Naive thymus-derived CD4-positive, alpha-beta T cell (primary cell): ENCODE data around the gene ACSF3. TPM values are rescaled to one million over a fixed set of nuclear protein-coding genes. Genes with fewer than 3 reads are reported as not detected.
"Not testable (repeated sequence)": the region's sequence is repeated elsewhere in the genome, so short reads cannot be mapped to it uniquely, and the experiment has no call there.

Experiments
- ATAC-seq: fragments of 150-1000 bp; cut with Tn5 transposase; 2 replicates; pipeline ENCODE4 v1.10.0; 2021; ENCODE audit warnings: mild to moderate bottlenecking, moderate library complexity
- CTCF ChIA-PET: fragments of 350-600 bp; sonication (Branson Sonifier 250); formaldehyde crosslinking; loops from one replicate; lab custom pipeline; 2021; ENCODE audit warnings: antibody characterized with exemption; lab: Charles Lee
- POLR2A ChIA-PET: fragments of 350-600 bp; sonication (Branson Sonifier 250); formaldehyde crosslinking; loops from one replicate; lab custom pipeline; 2021; ENCODE audit warnings: antibody characterized with exemption, inconsistent platforms; lab: Charles Lee
- DNase-seq, 9 donors: peaks; one replicate each; pipeline versions ENCODE4 v3.0.0 to v3.0.0-alpha.2; 2020 to 2022; ENCODE audit warnings: mixed read lengths in 1 of 9
- H3K27ac ChIP-seq: one replicate; pipeline ENCODE4 v1.7.0; 2013; ENCODE audit warnings: mild to moderate bottlenecking, low read depth, low read length, moderate library complexity
- H3K27me3 ChIP-seq, 2 donors: one replicate each; pipeline ENCODE4 v1.7.0; 2013; ENCODE audit warnings: low read length in 2 of 2, mild to moderate bottlenecking in 2 of 2, moderate library complexity in 2 of 2; ENCODE audit not compliant: control insufficient read depth in 2 of 2, insufficient read depth in 2 of 2
- H3K36me3 ChIP-seq, 3 experiments: 1 replicate in 2 of 3; 2 replicates in 1 of 3; pipeline ENCODE4 v1.7.0; 2013; ENCODE audit warnings: low read length in 3 of 3, mild to moderate bottlenecking in 3 of 3, moderate library complexity in 1 of 3; ENCODE audit not compliant: insufficient read depth in 3 of 3, control insufficient read depth in 2 of 3
- H3K4me1 ChIP-seq, 2 donors: one replicate each; pipeline ENCODE4 v1.7.0; 2013; ENCODE audit warnings: low read length in 2 of 2, mild to moderate bottlenecking in 2 of 2, moderate library complexity in 1 of 2; ENCODE audit not compliant: control insufficient read depth in 2 of 2, insufficient read depth in 2 of 2
- H3K4me3 ChIP-seq: 2 replicates; pipeline ENCODE4 v1.7.0; 2013; ENCODE audit warnings: mild to moderate bottlenecking, low read length
- H3K9me3 ChIP-seq, 3 experiments: 1 replicate in 2 of 3; 2 replicates in 1 of 3; pipeline ENCODE4 v1.7.0; 2013; ENCODE audit warnings: low read length in 3 of 3; ENCODE audit not compliant: control insufficient read depth in 2 of 3
- H3K27ac Mint-ChIP-seq, 9 donors: one replicate each; pipeline ENCODE4 v1.8.0; 2020 to 2022; ENCODE audit warnings: mixed read lengths in 9 of 9, mild to moderate bottlenecking in 8 of 9, moderate library complexity in 5 of 9, inconsistent platforms in 2 of 9
- H3K27me3 Mint-ChIP-seq, 5 donors: one replicate each; pipeline ENCODE4 v1.8.0; 2021 to 2022; ENCODE audit warnings: mixed read lengths in 5 of 5, mild to moderate bottlenecking in 1 of 5
- H3K36me3 Mint-ChIP-seq, 5 donors: one replicate each; pipeline ENCODE4 v1.8.0; 2020 to 2022; ENCODE audit warnings: mixed read lengths in 5 of 5, mild to moderate bottlenecking in 3 of 5, inconsistent platforms in 1 of 5
- H3K4me1 Mint-ChIP-seq, 7 donors: one replicate each; pipeline ENCODE4 v1.8.0; 2020 to 2022; ENCODE audit warnings: mixed read lengths in 7 of 7, mild to moderate bottlenecking in 3 of 7, inconsistent platforms in 1 of 7
- H3K4me3 Mint-ChIP-seq, 10 donors: one replicate each; pipeline ENCODE4 v1.8.0; 2020 to 2022; ENCODE audit warnings: mild to moderate bottlenecking in 10 of 10, mixed read lengths in 10 of 10, moderate library complexity in 6 of 10, inconsistent platforms in 2 of 10
- H3K9me3 Mint-ChIP-seq, 11 donors: one replicate each; pipeline ENCODE4 v1.8.0; 2020 to 2022; ENCODE audit warnings: mixed read lengths in 11 of 11, mild to moderate bottlenecking in 4 of 11, inconsistent platforms in 1 of 11, moderate library complexity in 1 of 11
- intact Hi-C, 2 donors: fragments of 100-400 bp; cut with micrococcal nuclease; formaldehyde crosslinking; loops; one replicate each; pipeline ENCODE4 v1.15.1; 2023
- polyA plus RNA-seq, 2 donors: library from polyadenylated mRNA; unstranded; fragments of 300-500 nt; fragmentation: Illumina TruSeq; gene quantifications; one replicate each; pipeline ENCODE4 v1.2.3, GENCODE V29; 2021
- total RNA-seq, 6 experiments: library from RNA in 5 of 6; stranded (reverse) in 5 of 6; gene quantifications; 1 replicate in 5 of 6; 2 replicates in 1 of 6; pipeline ENCODE4 v1.2.3 and lab custom pipeline; 2021 to 2026

ACSF3 gene
- total and polyA plus RNA-seq, 7 experiments from 2014 or later = 26.2 to 84.1 (median 68.5) TPM

DNA sequence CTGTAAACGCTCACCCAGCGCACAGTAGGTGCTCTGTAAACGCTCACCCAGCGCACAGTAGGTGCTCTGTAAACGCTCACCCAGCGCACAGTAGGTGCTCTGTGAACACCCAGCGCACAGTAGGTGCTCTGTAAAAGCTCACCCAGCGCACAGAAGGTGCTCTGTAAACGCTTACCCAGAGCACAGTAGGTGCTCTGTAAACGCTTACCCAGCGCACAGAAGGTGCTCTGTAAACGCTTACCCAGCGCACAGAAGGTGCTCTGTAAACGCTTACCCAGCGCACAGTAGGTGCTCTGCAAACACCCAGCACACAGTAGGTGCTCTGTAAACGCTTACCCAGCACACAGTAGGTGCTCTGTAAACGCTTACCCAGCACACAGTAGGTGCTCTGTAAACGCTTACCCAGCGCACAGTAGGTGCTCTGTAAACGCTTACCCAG lies 93.0 kb downstream of the ACSF3 start:
- H3K4me3 Mint-ChIP-seq, H3K27me3 Mint-ChIP-seq, H3K36me3 ChIP-seq, H3K4me3 ChIP-seq, H3K4me1 ChIP-seq, H3K27ac Mint-ChIP-seq, ATAC-seq, H3K36me3 Mint-ChIP-seq, POLR2A ChIA-PET, H3K27me3 ChIP-seq, intact Hi-C loops, CTCF ChIA-PET, H3K27ac ChIP-seq, H3K9me3 ChIP-seq: not testable (repeated sequence)
- H3K4me1 Mint-ChIP-seq = peaks cover 0 to 18% (median 6%) of the 10 kb centered on the region in 7 donors
- peaks cover 0 to 12% (median 0%) of the 10 kb centered on the region in 11 donors for H3K9me3 Mint-ChIP-seq
- DNase-seq = peak in 1 of 9 donors; percentile 11

DNA sequence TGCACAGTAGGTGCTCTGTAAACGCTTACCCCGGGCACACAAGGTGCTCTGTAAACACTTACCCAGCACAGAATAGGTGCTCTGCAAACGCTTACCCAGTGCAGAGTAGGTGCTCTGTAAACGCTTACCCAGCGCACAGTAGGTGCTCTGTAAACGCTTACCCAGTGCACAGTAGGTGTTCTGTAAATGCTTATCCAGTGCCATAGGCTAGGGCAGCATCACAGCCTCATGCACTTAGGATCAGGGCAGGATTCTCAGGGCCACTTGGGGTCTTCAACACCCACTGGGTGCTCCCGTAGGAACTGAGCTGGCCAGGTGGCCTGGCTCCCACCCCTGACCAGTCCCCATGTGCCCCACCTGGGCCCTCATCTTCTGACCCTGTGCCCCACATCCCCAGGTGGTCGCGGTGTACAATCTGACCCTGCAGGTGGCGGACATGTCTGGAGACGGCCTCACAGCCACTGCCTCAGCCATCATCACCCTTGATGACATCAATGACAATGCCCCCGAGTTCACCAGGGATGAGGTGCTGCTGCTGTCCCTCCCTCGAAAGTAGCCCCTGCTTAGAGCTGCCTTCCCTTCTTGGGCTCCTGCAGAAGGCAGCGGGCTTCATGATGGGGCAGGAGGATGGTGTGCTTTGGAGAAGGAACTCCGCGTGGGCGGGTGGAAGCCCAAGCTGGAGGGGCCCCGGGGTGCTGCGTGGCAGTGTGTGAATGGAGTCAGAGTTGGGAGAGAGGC lies 93.5 kb downstream of the ACSF3 start:
- ATAC-seq = peak; percentile 62
- Histone ChIP-seq H3K4me1 (no peaks in the 10 kb centered on the region), H3K27me3 (no peaks in the 10 kb centered on the region), H3K4me3 (no peak overlapping the region), H3K27ac (no peak overlapping the region), H3K9me3 (no peaks in the 10 kb centered on the region), H3K36me3 (no peaks in the 10 kb centered on the region)
- Mint-ChIP-seq H3K9me3 (peaks cover 0 to 12% (median 0%) of the 10 kb centered on the region in 11 donors), H3K27ac (peak overlapping the region in 8 of 9 donors; percentile 26 to 91 (median 77)), H3K36me3 (no peaks in the 10 kb centered on the region), H3K27me3 (peaks cover 0 to 3% (median 0%) of the 10 kb centered on the region in 5 donors), H3K4me3 (peak overlapping the region in 3 of 10 donors; percentile 14 to 59 (median 15)), H3K4me1 (peaks cover 0 to 16% (median 6%) of the 10 kb centered on the region in 7 donors)
- ChIA-PET CTCF (no interaction called here), POLR2A (no interaction called here)
- peak in 6 of 9 donors; percentile 40 to 62 (median 53) for DNase-seq
- intact Hi-C loops = no loop called here

DNA sequence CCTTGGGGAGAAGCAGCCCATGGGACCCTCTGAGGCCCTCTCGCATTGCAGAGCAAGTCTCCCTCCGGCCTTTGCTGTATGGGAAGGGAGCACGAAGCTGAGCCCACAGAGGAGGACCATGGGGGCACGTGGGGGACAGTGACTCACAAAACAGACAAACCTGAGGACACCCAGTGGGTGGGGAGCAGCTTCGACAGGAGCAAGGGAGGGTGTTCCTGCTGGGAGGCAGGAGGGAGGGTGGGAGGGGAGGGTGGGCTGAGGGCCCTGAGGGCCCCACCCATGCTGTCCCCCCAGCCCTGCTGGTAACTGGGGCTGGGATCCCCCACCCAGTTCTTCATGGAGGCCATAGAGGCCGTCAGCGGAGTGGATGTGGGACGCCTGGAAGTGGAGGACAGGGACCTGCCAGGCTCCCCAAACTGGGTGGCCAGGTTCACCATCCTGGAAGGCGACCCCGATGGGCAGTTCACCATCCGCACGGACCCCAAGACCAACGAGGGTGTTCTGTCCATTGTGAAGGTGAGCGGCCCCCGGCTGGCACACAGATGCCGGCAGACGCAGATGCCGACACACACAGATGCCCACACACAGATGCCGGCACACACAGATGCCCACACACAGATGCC lies 94.2 kb downstream of the ACSF3 start:
- Mint-ChIP-seq H3K4me1 (peaks cover 0 to 9% (median 0%) of the 10 kb centered on the region in 7 donors), H3K36me3 (no peaks in the 10 kb centered on the region), H3K27ac (peak overlapping the region in 7 of 9 donors; percentile 26 to 91 (median 78)), H3K4me3 (peak overlapping the region in 2 of 10 donors; percentile 14 to 59), H3K27me3 (peaks cover 0 to 3% (median 0%) of the 10 kb centered on the region in 5 donors), H3K9me3 (peaks cover 0 to 12% (median 0%) of the 10 kb centered on the region in 11 donors)
- POLR2A ChIA-PET = no interaction called here
- Histone ChIP-seq H3K36me3 (no peaks in the 10 kb centered on the region), H3K27me3 (no peaks in the 10 kb centered on the region), H3K27ac (no peak overlapping the region), H3K4me3 (no peak overlapping the region), H3K4me1 (no peaks in the 10 kb centered on the region), H3K9me3 (no peaks in the 10 kb centered on the region)
- intact Hi-C loops = no loop called here
- ATAC-seq (peak; percentile 22), DNase-seq (no peak)
- CTCF ChIA-PET = no interaction called here

DNA sequence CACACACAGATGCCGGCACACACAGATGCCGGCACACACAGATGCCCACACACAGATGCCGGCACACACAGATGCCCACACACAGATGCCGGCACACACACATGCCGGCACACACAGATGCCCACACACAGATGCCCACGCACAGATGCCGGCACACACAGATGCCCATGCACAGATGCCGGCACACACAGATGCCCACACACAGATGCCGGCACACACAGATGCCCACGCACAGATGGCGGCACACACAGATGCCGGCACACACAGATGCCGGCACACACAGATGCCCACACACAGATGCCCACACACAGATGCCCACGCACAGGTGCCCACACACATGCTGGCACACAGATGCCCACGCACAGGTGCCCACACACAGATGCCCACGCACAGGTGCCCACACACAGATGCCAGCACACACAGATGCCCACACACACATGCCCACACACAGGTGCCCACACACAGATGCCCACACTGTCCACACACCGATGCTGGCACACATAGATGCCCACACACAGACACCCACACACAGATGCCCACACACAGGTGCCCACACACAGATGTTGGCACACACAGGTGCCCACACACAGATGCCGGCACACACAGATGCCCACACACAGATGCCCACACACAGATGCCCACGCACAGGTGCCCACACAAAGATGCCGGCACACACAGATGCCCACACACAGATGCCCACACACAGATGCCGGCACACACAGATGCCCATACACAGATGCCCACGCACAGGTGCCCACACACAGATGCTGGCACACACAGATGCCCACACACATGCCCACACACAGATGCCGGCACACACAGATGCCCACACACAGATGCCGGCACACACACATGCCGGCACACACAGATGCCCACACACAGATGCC lies 95.1 kb downstream of the ACSF3 start:
- intact Hi-C loops, H3K27me3 Mint-ChIP-seq, H3K4me1 ChIP-seq, H3K9me3 ChIP-seq, H3K36me3 ChIP-seq, H3K27me3 ChIP-seq, H3K4me3 ChIP-seq, DNase-seq, H3K4me1 Mint-ChIP-seq, CTCF ChIA-PET, ATAC-seq, H3K36me3 Mint-ChIP-seq, POLR2A ChIA-PET, H3K4me3 Mint-ChIP-seq, H3K27ac ChIP-seq: not testable (repeated sequence)
- H3K9me3 Mint-ChIP-seq = peaks cover 0 to 12% (median 0%) of the 10 kb centered on the region in 11 donors
- peak overlapping the region in 4 of 9 donors; percentile 11 to 74 (median 39) for H3K27ac Mint-ChIP-seq

DNA sequence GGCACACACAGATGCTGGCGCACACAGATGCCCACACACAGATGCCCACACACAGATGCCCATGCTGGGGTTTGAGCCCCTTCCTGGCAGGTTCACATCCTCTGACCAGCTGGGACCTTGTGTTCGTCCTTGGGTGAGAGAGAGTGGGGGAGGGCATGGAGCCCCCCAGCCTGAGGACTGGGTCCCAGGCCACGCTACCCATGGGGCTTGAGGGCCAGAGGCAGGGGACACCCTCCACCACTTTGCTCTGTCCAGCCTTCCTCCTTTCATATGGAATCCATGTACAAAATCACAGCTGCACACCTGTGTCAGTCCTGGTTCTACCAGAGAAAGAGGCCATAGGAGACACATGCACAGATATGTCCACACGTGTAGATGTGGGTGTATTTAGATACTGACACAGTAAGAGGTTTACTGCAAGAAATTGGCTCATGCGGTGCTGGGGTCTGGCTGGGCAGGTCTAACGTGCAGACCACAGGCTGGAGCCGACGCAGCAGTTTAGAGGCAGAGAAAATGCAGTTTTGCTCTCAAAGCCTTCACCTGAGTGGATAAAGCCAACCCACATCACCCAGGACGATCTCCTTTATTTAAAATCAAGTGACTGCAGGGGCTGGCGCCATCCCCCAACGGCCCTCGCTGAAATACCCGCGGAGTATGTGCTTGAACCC lies 95.8 kb downstream of the ACSF3 start:
- Mint-ChIP-seq H3K9me3 (peaks cover 0 to 12% (median 0%) of the 10 kb centered on the region in 11 donors), H3K27me3 (peaks cover 0 to 3% (median 0%) of the 10 kb centered on the region in 5 donors), H3K36me3 (no peaks in the 10 kb centered on the region), H3K4me3 (peak overlapping the region in 2 of 10 donors; percentile 10 to 29), H3K27ac (peak overlapping the region in 4 of 9 donors; percentile 11 to 74 (median 39)), H3K4me1 (peaks cover 0 to 6% (median 0%) of the 10 kb centered on the region in 7 donors)
- Histone ChIP-seq H3K36me3 (no peaks in the 10 kb centered on the region), H3K4me3 (no peak overlapping the region), H3K27ac (no peak overlapping the region), H3K4me1 (no peaks in the 10 kb centered on the region), H3K9me3 (no peaks in the 10 kb centered on the region), H3K27me3 (no peaks in the 10 kb centered on the region)
- intact Hi-C loops = no loop called here
- ChIA-PET CTCF (no interaction called here), POLR2A (no interaction called here)
- ATAC-seq (no peak), DNase-seq (no peak)
